GM23338 (cell line): ENCODE data around the gene LALBA. TPM values are rescaled to one million over a fixed set of nuclear protein-coding genes. Genes with fewer than 3 reads are reported as not detected.
A peak's percentile ranks its signal among the peaks of the same experiment; 100 is the strongest.

Source experiments
- ATAC-seq: fragments of 200-7000 bp; cut with Tn5 transposase; 3 replicates; pipeline ENCODE4 v1.9.1; 2020
- DNase-seq: peaks from one replicate; pipeline ENCODE4 v3.0.0-alpha.2; 2015; ENCODE audit warnings: low spot score
- H2AFZ ChIP-seq: fragments of 200-600 bp; sonication (generic); 2 replicates; pipeline ENCODE4 v1.8.0; 2016; ENCODE audit warnings: antibody characterized with exemption, mild to moderate bottlenecking, moderate library complexity
- H3F3A ChIP-seq: fragments of 200-600 bp; sonication (generic); replicated peaks from 2 replicates; pipeline ENCODE4 v1.8.0; 2017; ENCODE audit warnings: antibody characterized with exemption, mixed run types, low read depth
- H3K27ac ChIP-seq: fragments of 200-600 bp; sonication (generic); 2 replicates; pipeline ENCODE4 v1.6.1; 2016; ENCODE audit warnings: low read depth
- H3K27me3 ChIP-seq: fragments of 200-600 bp; sonication (generic); 2 replicates; pipeline ENCODE4 v1.8.0; 2016; ENCODE audit warnings: mild to moderate bottlenecking, mixed run types, moderate library complexity; ENCODE audit not compliant: insufficient read depth
- H3K36me3 ChIP-seq: fragments of 200-600 bp; sonication (generic); 2 replicates; pipeline ENCODE4 v1.8.0; 2016; ENCODE audit warnings: mild to moderate bottlenecking; ENCODE audit not compliant: insufficient read depth
- H3K4me1 ChIP-seq: fragments of 200-600 bp; sonication (generic); 2 replicates; pipeline ENCODE4 v1.8.0; 2016; ENCODE audit warnings: mild to moderate bottlenecking, moderate library complexity; ENCODE audit not compliant: insufficient read depth
- H3K4me2 ChIP-seq: fragments of 200-600 bp; sonication (generic); 2 replicates; pipeline ENCODE4 v1.7.1; 2017; ENCODE audit warnings: mixed run types
- H3K4me3 ChIP-seq: fragments of 200-600 bp; sonication (generic); 2 replicates; pipeline ENCODE4 v1.6.1; 2016; ENCODE audit warnings: mixed run types
- H3K79me2 ChIP-seq: fragments of 200-600 bp; sonication (generic); replicated peaks from 2 replicates; pipeline ENCODE4 v1.8.0; 2017; ENCODE audit warnings: mild to moderate bottlenecking; ENCODE audit not compliant: insufficient read depth
- H3K9me2 ChIP-seq: fragments of 200-600 bp; sonication (generic); 2 replicates; pipeline ENCODE4 v1.8.0; 2017; ENCODE audit not compliant: insufficient read depth
- H4K20me1 ChIP-seq: fragments of 200-600 bp; sonication (generic); replicated peaks from 2 replicates; pipeline ENCODE4 v1.8.0; 2017; ENCODE audit warnings: mild to moderate bottlenecking; ENCODE audit not compliant: insufficient read depth
- H3K27ac Mint-ChIP-seq: 2 replicates; pipeline ENCODE4 v1.8.0; 2020; ENCODE audit warnings: inconsistent platforms, mild to moderate bottlenecking, moderate library complexity, mixed read lengths
- H3K27me3 Mint-ChIP-seq: 3 replicates; pipeline ENCODE4 v1.8.0; 2022; ENCODE audit warnings: low read depth, mild to moderate bottlenecking, moderate library complexity, mixed read lengths, inconsistent platforms; ENCODE audit not compliant: insufficient read depth, poor library complexity
- H3K36me3 Mint-ChIP-seq: 3 replicates; pipeline ENCODE4 v1.8.0; 2021; ENCODE audit warnings: low read depth, mild to moderate bottlenecking, inconsistent platforms, moderate library complexity, mixed read lengths
- H3K4me1 Mint-ChIP-seq: 3 replicates; pipeline ENCODE4 v1.8.0; 2020; ENCODE audit warnings: mild to moderate bottlenecking, inconsistent platforms, mixed read lengths
- H3K4me3 Mint-ChIP-seq: 3 replicates; pipeline ENCODE4 v1.8.0; 2021; ENCODE audit warnings: moderate library complexity, mild to moderate bottlenecking, inconsistent platforms, mixed read lengths
- H3K9me3 Mint-ChIP-seq: 3 replicates; pipeline ENCODE4 v1.8.0; 2020; ENCODE audit warnings: moderate library complexity, mild to moderate bottlenecking, inconsistent platforms, mixed read lengths
- EZH2 ChIP-seq: fragments of 200-600 bp; sonication (generic); IDR thresholded peaks from one replicate; pipeline ENCODE4 v1.8.0; 2017; ENCODE audit warnings: antibody characterized with exemption, mild to moderate bottlenecking, low read depth; ENCODE audit not compliant: unreplicated experiment
- EZH2phosphoT487 ChIP-seq: fragments of 200-600 bp; sonication (generic); IDR thresholded peaks from one replicate; pipeline ENCODE4 v1.8.1; 2018; ENCODE audit warnings: antibody characterized with exemption; ENCODE audit not compliant: unreplicated experiment
- JUNB ChIP-seq: IDR thresholded peaks from one replicate; pipeline ENCODE4 v1.6.1; 2016; ENCODE audit warnings: antibody characterized with exemption; ENCODE audit not compliant: unreplicated experiment
- ZNF114 ChIP-seq: fragments of 250-450 bp; sonication (Bioruptor Pico); IDR thresholded peaks from 2 replicates; pipeline ENCODE4 v1.5.0; 2020; ENCODE audit warnings: mild to moderate bottlenecking, moderate library complexity
- ZNF331 ChIP-seq: fragments of 250-450 bp; sonication (Bioruptor Pico); IDR thresholded peaks from 2 replicates; pipeline ENCODE4 v1.5.0; 2020; ENCODE audit warnings: low read depth, mild to moderate bottlenecking, moderate library complexity
- long read RNA-seq: library from polyadenylated mRNA; unstranded; transcript quantifications from one replicate; pipeline ENCODE4 v2.0.0, GENCODE V29; 2020; ENCODE audit not compliant: unreplicated experiment
- polyA plus RNA-seq: library from polyadenylated mRNA; unstranded; fragments of >200 nt; fragmentation: Nextera tagmentation; extraction: Ambion mirVana; gene quantifications from 2 replicates; pipeline ENCODE4 v1.2.1, GENCODE V29; 2016
- total RNA-seq: library from RNA; depleted of rRNA; stranded (reverse); fragments of >200 nt; shearing (Covaris generic); gene quantifications from 2 replicates; pipeline ENCODE4 v1.2.3, GENCODE V29; 2014; rRNA removed
- TF ChIP-seq, protein P1 (sequence below), 2 experiments: fragments of 200-600 bp in 1 of 2; sonication (generic) in 1 of 2; conservative IDR thresholded peaks; 2 replicates each; pipeline versions ENCODE4 v1.5.1 to v1.6.1; 2016 to 2017; ENCODE audit warnings: antibody characterized with exemption in 2 of 2, low read depth in 2 of 2, mild to moderate bottlenecking in 2 of 2, moderate library complexity in 1 of 2
- TF ChIP-seq, protein P2 (sequence below): fragments of 250-450 bp; sonication (Bioruptor Pico); IDR thresholded peaks from 2 replicates; pipeline ENCODE4 v1.5.0; 2020; ENCODE audit warnings: mild to moderate bottlenecking, moderate library complexity

The LALBA gene
- total RNA-seq (not detected in 2 replicates), polyA plus RNA-seq (not detected in 2 replicates)
- long read RNA-seq = 0 reads

DNA sequence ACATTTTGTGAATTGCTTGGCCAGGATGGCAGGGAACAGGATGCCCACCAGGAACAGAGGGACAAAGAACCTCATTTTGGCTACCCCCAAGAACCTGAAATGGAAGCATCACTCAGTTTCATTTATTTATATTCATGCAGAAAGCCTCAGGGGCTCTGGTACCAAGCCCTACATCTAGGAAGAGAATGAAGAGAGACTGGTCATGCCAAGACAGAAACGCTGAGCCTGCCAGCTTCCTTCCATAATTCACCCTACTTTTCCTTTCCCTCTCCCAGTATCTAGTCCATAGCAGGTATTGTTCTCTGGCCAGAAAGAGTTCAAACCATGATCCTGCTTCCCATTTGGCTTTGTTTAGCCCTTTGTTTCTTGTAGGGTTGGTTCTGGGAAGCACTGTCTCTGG lies at the start of gene LALBA:
Gene LALBA, minus strand, starts transcription at position 101 of the 400 bp plus-strand sequence. Its CDS starts 26 bp downstream, at position 75.
- Histone ChIP-seq H3K4me1 (no peaks in the 10 kb centered on the region), H3K79me2 (no peaks in the 10 kb centered on the region), H3K27me3 (no peaks in the 10 kb centered on the region), H3K4me2 (no peak within 1 kb of the TSS), H3K9me2 (no peaks in the 10 kb centered on the region), H3F3A (no peaks in the 10 kb centered on the region), H2AFZ (no peak within 1 kb of the TSS), H3K4me3 (no peak within 1 kb of the TSS), H3K27ac (no peak within 1 kb of the TSS), H4K20me1 (no peaks in the 10 kb centered on the region), H3K36me3 (no peaks in the 10 kb centered on the region)
- Mint-ChIP-seq H3K4me3 (no peak within 1 kb of the TSS), H3K27ac (no peak within 1 kb of the TSS), H3K27me3 (no peaks in the 10 kb centered on the region), H3K36me3 (no peaks in the 10 kb centered on the region), H3K9me3 (no peaks in the 10 kb centered on the region; the same call in 1 of the 3 replicates), H3K4me1 (no peaks in the 10 kb centered on the region)
- DNase-seq (no peak), ATAC-seq (no peak)
- TF ChIP-seq JUNB (no peak), EZH2 (no peak), ZNF331 (CRISPR knock-in tag) (no peak), ZNF114 (CRISPR knock-in tag) (no peak)
- TF ChIP-seq, protein P1, sequence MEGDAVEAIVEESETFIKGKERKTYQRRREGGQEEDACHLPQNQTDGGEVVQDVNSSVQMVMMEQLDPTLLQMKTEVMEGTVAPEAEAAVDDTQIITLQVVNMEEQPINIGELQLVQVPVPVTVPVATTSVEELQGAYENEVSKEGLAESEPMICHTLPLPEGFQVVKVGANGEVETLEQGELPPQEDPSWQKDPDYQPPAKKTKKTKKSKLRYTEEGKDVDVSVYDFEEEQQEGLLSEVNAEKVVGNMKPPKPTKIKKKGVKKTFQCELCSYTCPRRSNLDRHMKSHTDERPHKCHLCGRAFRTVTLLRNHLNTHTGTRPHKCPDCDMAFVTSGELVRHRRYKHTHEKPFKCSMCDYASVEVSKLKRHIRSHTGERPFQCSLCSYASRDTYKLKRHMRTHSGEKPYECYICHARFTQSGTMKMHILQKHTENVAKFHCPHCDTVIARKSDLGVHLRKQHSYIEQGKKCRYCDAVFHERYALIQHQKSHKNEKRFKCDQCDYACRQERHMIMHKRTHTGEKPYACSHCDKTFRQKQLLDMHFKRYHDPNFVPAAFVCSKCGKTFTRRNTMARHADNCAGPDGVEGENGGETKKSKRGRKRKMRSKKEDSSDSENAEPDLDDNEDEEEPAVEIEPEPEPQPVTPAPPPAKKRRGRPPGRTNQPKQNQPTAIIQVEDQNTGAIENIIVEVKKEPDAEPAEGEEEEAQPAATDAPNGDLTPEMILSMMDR (conservative IDR thresholded peaks at IDR 0.05; ENCODE audit: low read depth in 2 of 2) = no peak

DNA sequence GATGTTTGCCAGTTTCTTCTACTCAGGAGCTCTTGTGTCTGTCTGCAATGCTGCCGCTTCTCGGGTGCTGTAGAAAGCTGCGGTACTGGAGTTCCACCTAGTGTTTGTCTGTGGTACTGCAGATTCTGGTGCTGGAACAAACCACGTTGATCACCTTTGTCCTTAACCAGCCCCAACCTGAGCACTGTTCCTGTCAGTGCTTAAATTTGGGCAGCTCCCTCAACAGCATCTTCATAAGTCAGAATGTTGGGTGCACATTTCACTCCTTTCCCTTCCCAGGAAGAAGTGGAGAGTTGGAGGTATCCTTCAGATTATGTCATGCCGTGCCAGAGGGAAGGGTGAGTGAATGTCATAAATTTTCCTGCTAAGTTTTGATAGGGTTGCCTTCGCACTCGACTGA lies 48.7 kb upstream of the LALBA start:
- peaks cover 7% of the 10 kb centered on the region for H3K27me3 Mint-ChIP-seq
- no peak overlapping the region for H3K4me3 ChIP-seq
- ATAC-seq = peak; percentile 99
- H3K9me2 ChIP-seq = no peaks in the 10 kb centered on the region
- no peaks in the 10 kb centered on the region for H3K36me3 ChIP-seq
- no peaks in the 10 kb centered on the region for H3F3A ChIP-seq
- H3K4me3 Mint-ChIP-seq = no peak overlapping the region
- no peak overlapping the region for H3K27ac Mint-ChIP-seq
- no peaks in the 10 kb centered on the region for H3K4me1 Mint-ChIP-seq
- no peaks in the 10 kb centered on the region for H3K4me1 ChIP-seq
- TF ChIP-seq, protein P2, sequence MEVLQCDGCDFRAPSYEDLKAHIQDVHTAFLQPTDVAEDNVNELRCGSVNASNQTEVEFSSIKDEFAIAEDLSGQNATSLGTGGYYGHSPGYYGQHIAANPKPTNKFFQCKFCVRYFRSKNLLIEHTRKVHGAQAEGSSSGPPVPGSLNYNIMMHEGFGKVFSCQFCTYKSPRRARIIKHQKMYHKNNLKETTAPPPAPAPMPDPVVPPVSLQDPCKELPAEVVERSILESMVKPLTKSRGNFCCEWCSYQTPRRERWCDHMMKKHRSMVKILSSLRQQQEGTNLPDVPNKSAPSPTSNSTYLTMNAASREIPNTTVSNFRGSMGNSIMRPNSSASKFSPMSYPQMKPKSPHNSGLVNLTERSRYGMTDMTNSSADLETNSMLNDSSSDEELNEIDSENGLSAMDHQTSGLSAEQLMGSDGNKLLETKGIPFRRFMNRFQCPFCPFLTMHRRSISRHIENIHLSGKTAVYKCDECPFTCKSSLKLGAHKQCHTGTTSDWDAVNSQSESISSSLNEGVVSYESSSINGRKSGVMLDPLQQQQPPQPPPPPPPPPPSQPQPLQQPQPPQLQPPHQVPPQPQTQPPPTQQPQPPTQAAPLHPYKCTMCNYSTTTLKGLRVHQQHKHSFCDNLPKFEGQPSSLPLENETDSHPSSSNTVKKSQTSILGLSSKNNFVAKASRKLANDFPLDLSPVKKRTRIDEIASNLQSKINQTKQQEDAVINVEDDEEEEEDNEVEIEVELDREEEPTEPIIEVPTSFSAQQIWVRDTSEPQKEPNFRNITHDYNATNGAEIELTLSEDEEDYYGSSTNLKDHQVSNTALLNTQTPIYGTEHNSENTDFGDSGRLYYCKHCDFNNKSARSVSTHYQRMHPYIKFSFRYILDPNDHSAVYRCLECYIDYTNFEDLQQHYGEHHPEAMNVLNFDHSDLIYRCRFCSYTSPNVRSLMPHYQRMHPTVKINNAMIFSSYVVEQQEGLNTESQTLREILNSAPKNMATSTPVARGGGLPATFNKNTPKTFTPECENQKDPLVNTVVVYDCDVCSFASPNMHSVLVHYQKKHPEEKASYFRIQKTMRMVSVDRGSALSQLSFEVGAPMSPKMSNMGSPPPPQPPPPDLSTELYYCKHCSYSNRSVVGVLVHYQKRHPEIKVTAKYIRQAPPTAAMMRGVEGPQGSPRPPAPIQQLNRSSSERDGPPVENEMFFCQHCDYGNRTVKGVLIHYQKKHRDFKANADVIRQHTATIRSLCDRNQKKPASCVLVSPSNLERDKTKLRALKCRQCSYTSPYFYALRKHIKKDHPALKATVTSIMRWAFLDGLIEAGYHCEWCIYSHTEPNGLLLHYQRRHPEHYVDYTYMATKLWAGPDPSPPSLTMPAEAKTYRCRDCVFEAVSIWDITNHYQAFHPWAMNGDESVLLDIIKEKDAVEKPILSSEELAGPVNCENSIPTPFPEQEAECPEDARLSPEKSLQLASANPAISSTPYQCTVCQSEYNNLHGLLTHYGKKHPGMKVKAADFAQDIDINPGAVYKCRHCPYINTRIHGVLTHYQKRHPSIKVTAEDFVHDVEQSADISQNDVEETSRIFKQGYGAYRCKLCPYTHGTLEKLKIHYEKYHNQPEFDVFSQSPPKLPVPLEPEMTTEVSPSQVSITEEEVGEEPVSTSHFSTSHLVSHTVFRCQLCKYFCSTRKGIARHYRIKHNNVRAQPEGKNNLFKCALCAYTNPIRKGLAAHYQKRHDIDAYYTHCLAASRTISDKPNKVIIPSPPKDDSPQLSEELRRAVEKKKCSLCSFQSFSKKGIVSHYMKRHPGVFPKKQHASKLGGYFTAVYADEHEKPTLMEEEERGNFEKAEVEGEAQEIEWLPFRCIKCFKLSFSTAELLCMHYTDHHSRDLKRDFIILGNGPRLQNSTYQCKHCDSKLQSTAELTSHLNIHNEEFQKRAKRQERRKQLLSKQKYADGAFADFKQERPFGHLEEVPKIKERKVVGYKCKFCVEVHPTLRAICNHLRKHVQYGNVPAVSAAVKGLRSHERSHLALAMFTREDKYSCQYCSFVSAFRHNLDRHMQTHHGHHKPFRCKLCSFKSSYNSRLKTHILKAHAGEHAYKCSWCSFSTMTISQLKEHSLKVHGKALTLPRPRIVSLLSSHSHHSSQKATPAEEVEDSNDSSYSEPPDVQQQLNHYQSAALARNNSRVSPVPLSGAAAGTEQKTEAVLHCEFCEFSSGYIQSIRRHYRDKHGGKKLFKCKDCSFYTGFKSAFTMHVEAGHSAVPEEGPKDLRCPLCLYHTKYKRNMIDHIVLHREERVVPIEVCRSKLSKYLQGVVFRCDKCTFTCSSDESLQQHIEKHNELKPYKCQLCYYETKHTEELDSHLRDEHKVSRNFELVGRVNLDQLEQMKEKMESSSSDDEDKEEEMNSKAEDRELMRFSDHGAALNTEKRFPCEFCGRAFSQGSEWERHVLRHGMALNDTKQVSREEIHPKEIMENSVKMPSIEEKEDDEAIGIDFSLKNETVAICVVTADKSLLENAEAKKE (CRISPR knock-in tag) = no peak
- TF ChIP-seq EZH2phosphoT487 = no peak
- TF ChIP-seq, protein P1 (conservative IDR thresholded peaks at IDR 0.05; ENCODE audit: low read depth in 2 of 2) = peak; percentile 98 to 99
- H3K79me2 ChIP-seq = no peaks in the 10 kb centered on the region
- peak overlapping the region; percentile 78 for H2AFZ ChIP-seq
- no peak overlapping the region for H3K27ac ChIP-seq
- peaks cover 3% of the 10 kb centered on the region; the same call in 1 of the 3 replicates for H3K36me3 Mint-ChIP-seq
- H3K4me2 ChIP-seq = no peak overlapping the region
- H4K20me1 ChIP-seq = no peaks in the 10 kb centered on the region
- H3K9me3 Mint-ChIP-seq = peaks cover 17% of the 10 kb centered on the region
- H3K27me3 ChIP-seq = no peaks in the 10 kb centered on the region
- DNase-seq = peak; percentile 90
